ENCODE results near the gene KLRG1. TPM values are rescaled to one million over a fixed set of nuclear protein-coding genes. Genes with fewer than 3 reads are reported as not detected.

The KLRG1 gene
- 1 to 10 TPM in 1 of 2 donors, under 1 TPM in 1; 0.36 to 4.5 TPM for total RNA-seq

DNA sequence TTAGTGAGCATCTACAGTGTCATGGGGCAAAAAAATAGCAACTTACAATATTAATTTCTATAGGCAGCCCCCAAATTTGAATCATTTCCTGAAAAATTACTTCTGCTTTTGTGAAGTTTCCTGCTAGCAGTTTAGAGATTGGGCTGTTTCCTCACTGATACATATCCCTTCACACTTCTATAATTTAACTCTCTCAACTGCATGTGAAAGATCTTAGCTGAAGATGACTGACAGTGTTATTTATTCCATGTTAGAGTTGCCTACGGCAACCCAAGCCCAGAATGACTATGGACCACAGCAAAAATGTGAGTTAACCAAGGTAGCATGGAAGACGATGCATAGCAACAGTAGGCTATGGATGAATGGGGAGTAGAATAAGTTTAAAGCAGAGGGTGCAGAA is at the start of gene KLRG1:
Gene KLRG1, plus strand, starts transcription at position 134 of the 400 bp plus-strand sequence. Its CDS starts 90 bp downstream, at position 224.
- 74% methylated on average over 2 of the region's 2 CpGs for WGBS
- TF ChIP-seq POLR2A (IDR thresholded peaks at IDR 0.05) (no peak), POLR2AphosphoS5 (IDR thresholded peaks at IDR 0.05) (no peak)
- H3K9me3 ChIP-seq = no peaks in the 10 kb centered on the region

DNA sequence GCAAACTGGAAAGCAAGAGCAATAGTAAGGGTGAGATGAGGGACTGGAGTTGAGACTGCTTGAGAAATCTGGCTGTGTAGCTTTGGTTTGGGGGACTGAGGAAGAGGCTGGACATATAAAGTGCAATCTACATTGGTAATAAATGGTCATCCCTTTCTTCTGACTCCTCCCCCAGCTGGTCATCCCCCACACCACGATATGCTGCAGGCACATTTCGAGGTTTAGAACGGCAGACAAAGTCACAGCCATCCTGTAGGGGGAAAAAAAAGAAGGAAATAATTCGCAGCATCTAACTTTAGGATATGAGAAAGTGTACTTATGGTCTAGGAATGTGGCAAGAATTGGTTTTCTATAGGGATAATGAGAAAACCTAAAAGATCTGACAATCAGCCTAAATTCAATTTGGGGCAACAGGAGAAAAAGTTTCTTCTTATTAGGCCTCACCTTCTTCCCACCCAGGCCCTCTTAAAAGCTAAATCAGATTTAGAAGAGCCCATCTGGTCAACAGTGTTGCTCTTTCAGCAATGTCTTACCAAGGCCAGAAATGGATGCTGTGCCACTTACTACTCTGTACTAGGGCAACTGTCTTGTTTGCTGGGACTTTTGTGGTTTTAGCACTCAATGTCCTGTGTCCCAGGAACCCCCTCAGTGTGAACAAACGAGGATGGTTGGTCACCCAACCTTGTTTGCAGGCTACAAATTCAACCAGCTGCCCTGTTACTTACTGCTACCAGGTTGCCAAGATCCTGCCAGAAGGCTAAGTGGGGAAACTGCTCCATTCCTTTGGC is 47.5 kb upstream of the KLRG1 start:
- TF ChIP-seq, protein P1, sequence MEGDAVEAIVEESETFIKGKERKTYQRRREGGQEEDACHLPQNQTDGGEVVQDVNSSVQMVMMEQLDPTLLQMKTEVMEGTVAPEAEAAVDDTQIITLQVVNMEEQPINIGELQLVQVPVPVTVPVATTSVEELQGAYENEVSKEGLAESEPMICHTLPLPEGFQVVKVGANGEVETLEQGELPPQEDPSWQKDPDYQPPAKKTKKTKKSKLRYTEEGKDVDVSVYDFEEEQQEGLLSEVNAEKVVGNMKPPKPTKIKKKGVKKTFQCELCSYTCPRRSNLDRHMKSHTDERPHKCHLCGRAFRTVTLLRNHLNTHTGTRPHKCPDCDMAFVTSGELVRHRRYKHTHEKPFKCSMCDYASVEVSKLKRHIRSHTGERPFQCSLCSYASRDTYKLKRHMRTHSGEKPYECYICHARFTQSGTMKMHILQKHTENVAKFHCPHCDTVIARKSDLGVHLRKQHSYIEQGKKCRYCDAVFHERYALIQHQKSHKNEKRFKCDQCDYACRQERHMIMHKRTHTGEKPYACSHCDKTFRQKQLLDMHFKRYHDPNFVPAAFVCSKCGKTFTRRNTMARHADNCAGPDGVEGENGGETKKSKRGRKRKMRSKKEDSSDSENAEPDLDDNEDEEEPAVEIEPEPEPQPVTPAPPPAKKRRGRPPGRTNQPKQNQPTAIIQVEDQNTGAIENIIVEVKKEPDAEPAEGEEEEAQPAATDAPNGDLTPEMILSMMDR (IDR thresholded peaks at IDR 0.05) = no peak
- TF ChIP-seq POLR2A (IDR thresholded peaks at IDR 0.05) (no peak), POLR2AphosphoS5 (IDR thresholded peaks at IDR 0.05) (no peak)
- 75% methylated on average over 5 of the region's 5 CpGs for WGBS
- Histone ChIP-seq H3K36me3 (peaks cover 4 to 13% of the 10 kb centered on the region in 2 donors), H3K4me3 (no peak overlapping the region), H3K9me3 (no peaks in the 10 kb centered on the region), H3K27ac (no peak overlapping the region), H3K27me3 (replicated peaks; ENCODE audit: insufficient read depth) (no peaks in the 10 kb centered on the region), H3K4me1 (replicated peaks) (no peaks in the 10 kb centered on the region)
- no peak for DNase-seq (ENCODE audit: low spot score)
- intact Hi-C loops (cut with DNase I) = no loop called here

More for the DNA sequence above, at the start of gene KLRG1:
- no peak for DNase-seq (ENCODE audit: low spot score)
- intact Hi-C loops (cut with DNase I) = no loop called here
- Histone ChIP-seq H3K4me1 (replicated peaks) (no peaks in the 10 kb centered on the region), H3K36me3 (no peaks in the 10 kb centered on the region), H3K27ac (no peak within 1 kb of the TSS), H3K27me3 (replicated peaks; ENCODE audit: insufficient read depth) (no peaks in the 10 kb centered on the region), H3K4me3 (no peak within 1 kb of the TSS)

DNA sequence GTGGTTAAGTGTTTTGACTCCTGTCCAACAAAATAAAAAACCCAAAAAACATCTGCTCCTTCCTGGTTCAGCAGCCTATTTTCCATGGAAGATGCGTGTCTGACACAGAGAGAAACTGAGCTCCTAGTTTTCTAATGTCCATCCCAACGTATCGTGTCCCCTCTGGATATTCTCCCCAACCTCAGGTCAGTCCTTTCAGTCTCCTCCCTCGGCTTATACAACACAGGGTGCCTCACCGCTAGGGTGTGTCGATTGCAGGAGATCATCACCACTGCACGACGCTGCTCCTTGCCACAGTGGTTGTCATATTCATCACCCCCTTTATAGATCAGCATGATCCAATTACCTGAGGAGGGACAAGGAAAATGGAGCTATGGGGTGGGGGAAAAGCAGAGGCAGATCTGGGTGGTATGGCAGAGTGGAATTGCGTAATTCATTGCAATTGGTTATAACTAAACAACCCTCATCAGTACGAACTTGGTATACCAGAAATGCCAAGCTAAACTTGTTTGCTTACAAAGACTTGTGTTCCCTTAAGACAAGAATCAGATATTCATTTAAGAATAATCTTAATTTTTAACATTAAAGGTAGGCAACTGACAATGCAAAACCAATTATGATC is 45.7 kb upstream of the KLRG1 start:
- H3K36me3 ChIP-seq = peaks cover 4 to 13% of the 10 kb centered on the region in 2 donors
- 92% methylated on average over 10 of the region's 10 CpGs for WGBS
- peaks cover 4% of the 10 kb centered on the region for H3K4me1 ChIP-seq (replicated peaks)
- intact Hi-C loops (cut with DNase I) = no loop called here
- no peak for TF ChIP-seq POLR2A (IDR thresholded peaks at IDR 0.05)
- H3K27me3 ChIP-seq (replicated peaks; ENCODE audit: insufficient read depth) = no peaks in the 10 kb centered on the region
- H3K4me3 ChIP-seq = no peak overlapping the region
- no peak for DNase-seq (ENCODE audit: low spot score)
- H3K27ac ChIP-seq = no peak overlapping the region
- no peaks in the 10 kb centered on the region for H3K9me3 ChIP-seq

DNA sequence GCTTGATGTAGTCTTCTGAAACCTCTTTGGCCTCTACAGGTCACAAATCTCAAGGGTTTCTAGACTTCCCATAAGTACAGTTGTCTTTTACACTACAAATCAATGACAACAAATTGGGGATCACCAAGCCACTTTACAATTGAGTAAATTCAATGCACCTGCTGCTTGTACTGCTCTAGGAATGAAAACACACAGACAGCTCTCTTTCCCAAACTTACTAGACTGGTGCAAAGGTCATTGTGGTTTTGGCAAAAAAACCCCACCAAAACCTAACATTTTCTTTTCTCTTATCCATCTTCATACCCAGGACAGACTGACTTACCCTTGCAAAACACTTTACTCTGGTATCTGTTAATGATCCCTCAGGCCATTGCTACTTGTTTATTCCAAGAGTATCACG is 42.6 kb upstream of the KLRG1 start:
- WGBS = 73% methylated on average over 1 of the region's 1 CpG
- Histone ChIP-seq H3K9me3 (no peaks in the 10 kb centered on the region), H3K36me3 (peaks cover 4 to 8% of the 10 kb centered on the region in 2 donors), H3K4me1 (replicated peaks) (peaks cover 4% of the 10 kb centered on the region), H3K4me3 (no peak overlapping the region), H3K27me3 (replicated peaks; ENCODE audit: insufficient read depth) (no peaks in the 10 kb centered on the region), H3K27ac (no peak overlapping the region)
- DNase-seq (ENCODE audit: low spot score) = no peak
- TF ChIP-seq POLR2AphosphoS5 (IDR thresholded peaks at IDR 0.05) (no peak), POLR2A (IDR thresholded peaks at IDR 0.05) (no peak)
- TF ChIP-seq, protein P1 (IDR thresholded peaks at IDR 0.05) = no peak
- intact Hi-C loops (cut with DNase I) = no loop called here

DNA sequence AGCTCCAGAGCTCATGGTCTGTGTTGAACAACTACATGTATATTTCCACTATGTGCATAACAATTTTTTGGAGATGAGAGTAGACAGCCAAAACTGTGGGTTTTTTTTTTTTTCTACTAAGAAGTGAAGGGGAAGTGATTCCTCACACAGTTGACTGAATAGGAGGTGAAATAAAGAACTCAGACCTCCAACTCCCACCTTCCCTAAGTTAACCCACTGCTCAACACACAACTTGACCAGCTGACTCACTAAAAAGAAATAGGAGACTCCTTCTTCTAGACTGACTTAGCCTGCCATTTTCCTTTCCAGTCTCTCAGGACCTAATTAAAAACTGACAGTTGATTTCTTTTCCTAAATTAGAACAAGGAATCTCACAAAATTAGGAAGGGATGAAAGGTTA is 41.6 kb upstream of the KLRG1 start:
- Histone ChIP-seq H3K4me1 (replicated peaks) (peaks cover 4% of the 10 kb centered on the region), H3K36me3 (no peaks in the 10 kb centered on the region), H3K27me3 (replicated peaks; ENCODE audit: insufficient read depth) (no peaks in the 10 kb centered on the region), H3K9me3 (no peaks in the 10 kb centered on the region), H3K4me3 (no peak overlapping the region), H3K27ac (no peak overlapping the region)
- TF ChIP-seq, protein P1 (IDR thresholded peaks at IDR 0.05) = no peak
- TF ChIP-seq POLR2A (IDR thresholded peaks at IDR 0.05) (no peak), POLR2AphosphoS5 (IDR thresholded peaks at IDR 0.05) (no peak)
- intact Hi-C loops (cut with DNase I) = no loop called here
- DNase-seq (ENCODE audit: low spot score) = no peak
